ENCODE results near the gene CDPF1. TPM values are rescaled to one million over a fixed set of nuclear protein-coding genes. Genes with fewer than 3 reads are reported as not detected.

Gene CDPF1
- total RNA-seq, 1 donor from 2014 or later: 10.0 TPM

DNA sequence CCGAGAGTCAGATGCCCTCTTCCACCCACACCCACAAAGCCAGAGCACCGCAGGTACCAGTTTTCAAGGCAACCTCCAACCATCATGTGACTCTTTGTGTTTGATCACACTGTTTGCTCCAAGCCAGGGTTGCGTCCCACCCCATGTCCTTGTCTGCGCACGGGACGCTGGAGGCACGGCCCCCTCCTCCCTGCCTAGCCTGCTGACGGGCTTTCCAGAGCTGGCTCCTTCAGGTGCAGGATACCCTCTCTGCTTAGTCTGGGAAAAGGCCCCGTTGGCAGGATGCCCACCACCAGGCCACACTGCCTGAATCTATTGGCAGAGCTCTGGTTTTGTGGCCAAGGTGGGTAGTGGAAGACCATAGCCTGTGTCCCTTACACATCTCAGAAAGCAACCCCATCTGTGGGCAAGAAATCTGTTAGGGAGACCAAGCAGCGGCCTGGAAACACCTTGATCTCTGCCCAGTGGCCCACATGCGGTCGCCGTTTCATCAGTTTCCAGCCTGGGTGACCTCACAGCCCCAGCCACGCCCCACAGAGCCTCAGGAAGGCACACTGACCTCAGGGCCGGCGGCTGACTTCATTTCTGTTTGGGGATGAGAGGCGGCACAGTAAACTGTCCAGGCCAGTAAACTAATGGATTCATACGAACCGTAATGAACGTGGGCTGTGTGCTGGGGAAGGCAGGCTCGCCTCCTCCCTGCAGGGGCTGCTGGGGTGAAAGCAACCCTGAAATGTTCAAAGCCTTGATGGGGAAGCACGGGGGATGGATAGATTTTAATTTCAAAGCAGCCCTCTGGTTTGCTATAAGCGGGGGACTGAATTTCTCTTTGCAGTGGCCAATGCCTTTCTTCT, 25.8 kb downstream of the CDPF1 start:
- Mint-ChIP-seq H3K9me3 (ENCODE audit: low read depth) (no peaks in the 10 kb centered on the region), H3K27me3 (no peaks in the 10 kb centered on the region), H3K4me3 (ENCODE audit: low read depth) (no peak overlapping the region), H3K36me3 (ENCODE audit: insufficient read depth) (peaks cover 17% of the 10 kb centered on the region), H3K27ac (no peak overlapping the region), H3K4me1 (ENCODE audit: low read depth) (no peaks in the 10 kb centered on the region)
- no peak for DNase-seq (ENCODE audit: low spot score, unreplicated experiment)
- TF ChIP-seq, protein P1, sequence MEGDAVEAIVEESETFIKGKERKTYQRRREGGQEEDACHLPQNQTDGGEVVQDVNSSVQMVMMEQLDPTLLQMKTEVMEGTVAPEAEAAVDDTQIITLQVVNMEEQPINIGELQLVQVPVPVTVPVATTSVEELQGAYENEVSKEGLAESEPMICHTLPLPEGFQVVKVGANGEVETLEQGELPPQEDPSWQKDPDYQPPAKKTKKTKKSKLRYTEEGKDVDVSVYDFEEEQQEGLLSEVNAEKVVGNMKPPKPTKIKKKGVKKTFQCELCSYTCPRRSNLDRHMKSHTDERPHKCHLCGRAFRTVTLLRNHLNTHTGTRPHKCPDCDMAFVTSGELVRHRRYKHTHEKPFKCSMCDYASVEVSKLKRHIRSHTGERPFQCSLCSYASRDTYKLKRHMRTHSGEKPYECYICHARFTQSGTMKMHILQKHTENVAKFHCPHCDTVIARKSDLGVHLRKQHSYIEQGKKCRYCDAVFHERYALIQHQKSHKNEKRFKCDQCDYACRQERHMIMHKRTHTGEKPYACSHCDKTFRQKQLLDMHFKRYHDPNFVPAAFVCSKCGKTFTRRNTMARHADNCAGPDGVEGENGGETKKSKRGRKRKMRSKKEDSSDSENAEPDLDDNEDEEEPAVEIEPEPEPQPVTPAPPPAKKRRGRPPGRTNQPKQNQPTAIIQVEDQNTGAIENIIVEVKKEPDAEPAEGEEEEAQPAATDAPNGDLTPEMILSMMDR (IDR thresholded peaks at IDR 0.05; ENCODE audit: unreplicated experiment): no peak

DNA sequence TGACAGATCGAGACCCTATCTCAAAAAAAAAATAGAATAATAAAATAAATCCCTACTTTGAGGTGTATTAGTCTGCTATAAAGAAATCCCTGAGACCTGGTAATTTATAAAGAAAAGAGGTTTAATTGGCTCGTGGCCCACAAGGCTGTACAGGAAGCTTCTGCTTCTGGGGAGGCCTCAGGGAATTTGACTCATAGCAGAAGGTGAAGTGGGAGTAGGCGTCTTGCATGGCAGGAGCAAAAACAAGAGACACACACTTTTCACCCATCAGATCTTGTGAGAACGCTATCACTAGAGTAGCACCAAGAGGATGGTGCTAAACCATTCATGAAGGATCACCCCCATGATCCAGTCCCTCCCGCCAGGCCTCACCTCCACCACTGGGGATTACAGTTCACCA, 29.2 kb downstream of the CDPF1 start:
- no peaks in the 10 kb centered on the region for H3K27me3 Mint-ChIP-seq
- H3K4me1 Mint-ChIP-seq (ENCODE audit: low read depth): no peaks in the 10 kb centered on the region
- TF ChIP-seq, protein P1 (IDR thresholded peaks at IDR 0.05; ENCODE audit: unreplicated experiment): no peak
- H3K36me3 Mint-ChIP-seq (ENCODE audit: insufficient read depth): peaks cover 23% of the 10 kb centered on the region
- no peak overlapping the region for H3K27ac Mint-ChIP-seq
- H3K9me3 Mint-ChIP-seq (ENCODE audit: low read depth): no peaks in the 10 kb centered on the region
- H3K4me3 Mint-ChIP-seq (ENCODE audit: low read depth): no peak overlapping the region
- DNase-seq (ENCODE audit: low spot score, unreplicated experiment): no peak

DNA sequence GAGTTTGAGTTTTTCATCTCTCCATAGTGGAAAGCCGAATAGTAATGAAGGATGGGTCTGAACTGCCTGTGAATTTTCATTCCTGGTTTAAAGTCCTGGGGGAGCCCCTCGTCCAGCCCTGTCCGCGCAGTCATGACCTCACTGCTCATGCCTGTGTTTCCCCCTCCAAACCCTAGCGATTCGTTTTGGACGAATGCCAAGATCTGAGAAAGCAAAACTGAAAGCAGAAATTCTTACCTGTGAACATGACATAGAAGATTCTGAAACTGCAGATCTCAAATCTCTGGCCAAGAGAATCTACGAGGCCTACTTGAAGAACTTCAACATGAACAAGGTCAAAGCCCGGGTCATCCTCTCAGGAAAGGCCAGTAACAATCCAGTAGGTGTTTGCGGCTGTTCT, 30.5 kb downstream of the CDPF1 start:
- Mint-ChIP-seq H3K4me1 (ENCODE audit: low read depth) (no peaks in the 10 kb centered on the region), H3K9me3 (ENCODE audit: low read depth) (no peaks in the 10 kb centered on the region), H3K27ac (no peak overlapping the region), H3K36me3 (ENCODE audit: insufficient read depth) (peaks cover 27% of the 10 kb centered on the region), H3K27me3 (no peaks in the 10 kb centered on the region), H3K4me3 (ENCODE audit: low read depth) (no peak overlapping the region)
- TF ChIP-seq, protein P1 (IDR thresholded peaks at IDR 0.05; ENCODE audit: unreplicated experiment): no peak
- DNase-seq (ENCODE audit: low spot score, unreplicated experiment): no peak

GRCh38 chr22:46214616-46215015, 35.5 kb downstream of the CDPF1 start:
- H3K27ac Mint-ChIP-seq: no peak overlapping the region
- H3K27me3 Mint-ChIP-seq: no peaks in the 10 kb centered on the region
- H3K9me3 Mint-ChIP-seq (ENCODE audit: low read depth): peaks cover 6% of the 10 kb centered on the region
- DNase-seq (ENCODE audit: low spot score, unreplicated experiment): no peak
- no peak overlapping the region for H3K4me3 Mint-ChIP-seq (ENCODE audit: low read depth)
- TF ChIP-seq, protein P1 (IDR thresholded peaks at IDR 0.05; ENCODE audit: unreplicated experiment): no peak
- peaks cover 59% of the 10 kb centered on the region for H3K36me3 Mint-ChIP-seq (ENCODE audit: insufficient read depth)
- H3K4me1 Mint-ChIP-seq (ENCODE audit: low read depth): no peaks in the 10 kb centered on the region

GRCh38 chr22:46214149-46214548, 35.9 kb downstream of the CDPF1 start:
- Mint-ChIP-seq H3K9me3 (ENCODE audit: low read depth) (peaks cover 11% of the 10 kb centered on the region), H3K36me3 (ENCODE audit: insufficient read depth) (peaks cover 60% of the 10 kb centered on the region), H3K4me1 (ENCODE audit: low read depth) (no peaks in the 10 kb centered on the region), H3K27ac (no peak overlapping the region), H3K4me3 (ENCODE audit: low read depth) (no peak overlapping the region), H3K27me3 (no peaks in the 10 kb centered on the region)
- TF ChIP-seq, protein P1 (IDR thresholded peaks at IDR 0.05; ENCODE audit: unreplicated experiment): no peak
- DNase-seq (ENCODE audit: low spot score, unreplicated experiment): no peak

Data from progenitor cell of endocrine pancreas (in vitro differentiated cells).